Karpas-422 (cell line): ENCODE measurements around the gene BICD1. TPM values are rescaled to one million over a fixed set of nuclear protein-coding genes. Genes with fewer than 3 reads are reported as not detected.

Experiments used
- DNase-seq: peaks from one replicate; pipeline ENCODE4 v3.0.0-alpha.2; 2015
- H2AFZ ChIP-seq: fragments of 200-600 bp; sonication (generic); 2 replicates; pipeline ENCODE4 v1.6.1; 2014; ENCODE audit warnings: antibody characterized with exemption, low read length, mixed read lengths
- H3K27ac ChIP-seq: fragments of 200-600 bp; sonication (generic); 2 replicates; pipeline ENCODE4 v1.5.1; 2014; ENCODE audit warnings: mild to moderate bottlenecking, low read length, moderate library complexity
- H3K27me3 ChIP-seq: fragments of 200-600 bp; sonication (generic); 2 replicates; pipeline ENCODE4 v1.6.1; 2014; ENCODE audit warnings: low read length, mixed read lengths
- H3K36me3 ChIP-seq: fragments of 200-600 bp; sonication (generic); 2 replicates; pipeline ENCODE4 v1.6.1; 2014; ENCODE audit warnings: low read length, mixed read lengths; ENCODE audit not compliant: insufficient read depth
- H3K4me1 ChIP-seq: fragments of 200-600 bp; sonication (generic); 2 replicates; pipeline ENCODE4 v1.6.1; 2014; ENCODE audit warnings: mild to moderate bottlenecking, low read length, mixed read lengths
- H3K4me2 ChIP-seq: fragments of 200-600 bp; sonication (generic); 2 replicates; pipeline ENCODE4 v1.6.1; 2014; ENCODE audit warnings: low read length, low read depth, mild to moderate bottlenecking; ENCODE audit not compliant: poor library complexity, severe bottlenecking
- H3K4me3 ChIP-seq: fragments of 200-600 bp; sonication (generic); 2 replicates; pipeline ENCODE4 v1.5.1; 2014; ENCODE audit warnings: mild to moderate bottlenecking, antibody characterized with exemption, low read length, mixed read lengths
- H3K79me2 ChIP-seq: fragments of 200-600 bp; sonication (generic); 2 replicates; pipeline ENCODE4 v1.6.1; 2014; ENCODE audit warnings: mild to moderate bottlenecking, low read length, mixed read lengths
- H3K9ac ChIP-seq: fragments of 200-600 bp; sonication (generic); 2 replicates; pipeline ENCODE4 v1.6.0; 2014; ENCODE audit warnings: low read length
- H3K9me2 ChIP-seq: fragments of 200-600 bp; sonication (generic), shearing (Covaris generic); replicated peaks from 2 replicates; pipeline ENCODE4 v1.6.0; 2014; ENCODE audit warnings: mild to moderate bottlenecking, low read length, moderate library complexity; ENCODE audit not compliant: insufficient read depth
- H3K9me3 ChIP-seq: fragments of 300-700, 200-600 bp; sonication (generic); 2 replicates; pipeline ENCODE4 v1.6.1; 2014; ENCODE audit warnings: low read length, mixed read lengths
- H4K20me1 ChIP-seq: fragments of 200-600 bp; sonication (generic); 2 replicates; pipeline ENCODE4 v1.6.1; 2014; ENCODE audit warnings: mild to moderate bottlenecking, antibody characterized with exemption, low read length, low read depth; ENCODE audit not compliant: insufficient read depth
- total RNA-seq: library from RNA; depleted of rRNA; stranded (reverse); fragments of >200 nt; shearing (Covaris generic); gene quantifications from 2 replicates; pipeline ENCODE4 v1.2.3, GENCODE V29; 2014; ENCODE audit warnings: low replicate concordance

BICD1 gene
- total RNA-seq, 1 experiment from 2014 or later, result 55.7 TPM

DNA sequence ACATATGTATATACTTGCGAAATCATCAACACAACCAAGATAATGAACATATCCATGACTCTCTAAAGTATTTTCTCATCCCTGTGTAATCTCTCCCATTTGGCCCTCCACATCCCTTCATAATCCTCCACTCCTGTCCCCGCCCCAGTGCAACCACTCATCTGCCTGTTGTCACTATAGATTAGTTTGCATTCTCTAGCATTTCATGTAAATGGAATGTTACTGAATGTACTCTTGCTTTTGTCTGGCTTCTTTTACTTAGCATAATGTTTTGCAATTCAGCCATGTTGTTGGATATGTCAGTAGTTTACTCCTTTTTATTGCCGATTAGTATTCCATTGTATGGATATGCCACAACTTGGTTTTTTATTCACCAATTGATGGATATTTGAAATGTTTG lies 99.1 kb downstream of the BICD1 start:
- DNase-seq, result no peak
- no peaks in the 10 kb centered on the region; the same call in 1 of the 2 replicates for H3K36me3 ChIP-seq
- no peak overlapping the region for H3K4me3 ChIP-seq
- H3K9me3 ChIP-seq, result no peaks in the 10 kb centered on the region
- no peaks in the 10 kb centered on the region for H3K27me3 ChIP-seq
- H3K4me2 ChIP-seq, result no peak overlapping the region
- no peaks in the 10 kb centered on the region for H3K9me2 ChIP-seq
- no peak overlapping the region for H3K27ac ChIP-seq
- H3K79me2 ChIP-seq, result peaks cover 89% of the 10 kb centered on the region
- H4K20me1 ChIP-seq, result no peaks in the 10 kb centered on the region
- peaks cover 38% of the 10 kb centered on the region for H3K4me1 ChIP-seq
- no peak overlapping the region for H3K9ac ChIP-seq
- no peak overlapping the region for H2AFZ ChIP-seq

GRCh38 chr12:32208355-32208754 lies 101.7 kb downstream of the BICD1 start:
- no peak for DNase-seq
- no peaks in the 10 kb centered on the region for H4K20me1 ChIP-seq
- no peaks in the 10 kb centered on the region for H3K9me3 ChIP-seq
- no peak overlapping the region for H3K4me2 ChIP-seq
- peak overlapping the region; percentile 30 for H3K27ac ChIP-seq
- no peak overlapping the region for H2AFZ ChIP-seq
- H3K36me3 ChIP-seq, result no peaks in the 10 kb centered on the region; the same call in 1 of the 2 replicates
- H3K4me1 ChIP-seq, result peaks cover 49% of the 10 kb centered on the region
- H3K4me3 ChIP-seq, result no peak overlapping the region
- H3K9ac ChIP-seq, result no peak overlapping the region
- peaks cover 95% of the 10 kb centered on the region for H3K79me2 ChIP-seq
- H3K9me2 ChIP-seq, result no peaks in the 10 kb centered on the region
- no peaks in the 10 kb centered on the region for H3K27me3 ChIP-seq

DNA sequence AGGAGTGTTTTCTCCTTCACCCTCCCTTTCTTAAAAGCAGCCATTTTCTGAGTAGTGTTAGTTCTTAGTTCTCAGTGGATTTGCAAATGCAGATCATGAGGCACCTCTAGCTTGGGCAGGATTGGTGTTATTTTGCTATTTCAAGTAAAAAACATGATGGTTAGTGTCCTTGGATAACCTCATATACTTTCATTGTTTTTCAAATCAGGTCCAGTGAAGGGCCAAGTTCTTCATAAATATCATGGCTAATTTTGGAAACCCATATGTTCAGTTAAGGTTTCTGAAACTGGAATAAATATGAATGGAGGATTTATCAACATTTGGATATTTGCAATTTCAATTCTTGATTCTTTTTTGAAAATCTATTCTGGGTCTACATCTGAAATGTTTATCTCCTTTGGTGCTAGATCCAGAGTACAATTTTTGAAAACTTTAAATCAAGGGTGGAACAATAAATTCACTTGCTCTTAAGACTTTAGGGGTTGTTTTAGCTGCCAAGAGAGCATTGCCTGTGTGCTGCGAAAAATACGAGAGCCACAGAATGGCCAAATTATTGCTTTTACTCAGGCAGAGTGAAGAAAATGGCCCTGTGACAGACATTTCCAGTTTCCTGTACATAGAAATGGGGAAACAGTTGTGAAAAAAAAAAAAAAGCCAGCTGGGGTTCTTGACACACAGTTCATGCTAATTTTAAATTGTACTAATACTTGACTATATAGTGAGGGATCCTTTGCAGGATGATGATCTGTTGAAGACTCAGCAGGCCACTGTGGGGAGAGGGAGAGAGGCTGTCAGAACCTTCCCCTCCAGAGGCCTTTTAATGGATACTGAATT lies 104.6 kb downstream of the BICD1 start:
- no peak overlapping the region for H2AFZ ChIP-seq
- no peaks in the 10 kb centered on the region for H3K9me2 ChIP-seq
- peaks cover 4% of the 10 kb centered on the region; the same call in 1 of the 2 replicates for H3K36me3 ChIP-seq
- H3K4me2 ChIP-seq, result peak overlapping the region; percentile 6
- peaks cover 49% of the 10 kb centered on the region for H3K4me1 ChIP-seq
- H3K27me3 ChIP-seq, result no peaks in the 10 kb centered on the region
- H3K27ac ChIP-seq, result peak overlapping the region; percentile 53
- no peak overlapping the region for H3K4me3 ChIP-seq
- no peaks in the 10 kb centered on the region for H4K20me1 ChIP-seq
- no peak overlapping the region for H3K9ac ChIP-seq
- no peaks in the 10 kb centered on the region for H3K9me3 ChIP-seq
- no peak for DNase-seq
- H3K79me2 ChIP-seq, result peaks cover 94% of the 10 kb centered on the region

DNA sequence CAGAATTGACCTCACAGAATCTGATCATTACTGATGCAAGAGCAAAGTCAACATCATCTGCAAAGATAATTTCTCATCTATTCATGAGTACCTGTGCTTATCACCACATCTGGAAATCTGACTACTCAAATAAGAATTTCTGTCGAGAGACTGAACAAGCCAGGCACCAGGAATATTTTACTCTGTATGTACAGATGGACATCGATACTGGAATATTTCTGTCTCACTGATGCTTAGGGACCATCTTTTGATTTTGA lies 105.2 kb downstream of the BICD1 start:
- H3K9me3 ChIP-seq, result no peaks in the 10 kb centered on the region
- H3K9ac ChIP-seq, result no peak overlapping the region
- H3K79me2 ChIP-seq, result peaks cover 94% of the 10 kb centered on the region
- DNase-seq, result no peak
- no peaks in the 10 kb centered on the region for H3K27me3 ChIP-seq
- no peaks in the 10 kb centered on the region for H4K20me1 ChIP-seq
- peaks cover 9% of the 10 kb centered on the region; the same call in 1 of the 2 replicates for H3K36me3 ChIP-seq
- no peaks in the 10 kb centered on the region for H3K9me2 ChIP-seq
- H3K4me2 ChIP-seq, result no peak overlapping the region
- peaks cover 46% of the 10 kb centered on the region for H3K4me1 ChIP-seq
- no peak overlapping the region for H2AFZ ChIP-seq
- peak overlapping the region; percentile 53; the same call in 1 of the 2 replicates for H3K27ac ChIP-seq
- H3K4me3 ChIP-seq, result no peak overlapping the region

DNA sequence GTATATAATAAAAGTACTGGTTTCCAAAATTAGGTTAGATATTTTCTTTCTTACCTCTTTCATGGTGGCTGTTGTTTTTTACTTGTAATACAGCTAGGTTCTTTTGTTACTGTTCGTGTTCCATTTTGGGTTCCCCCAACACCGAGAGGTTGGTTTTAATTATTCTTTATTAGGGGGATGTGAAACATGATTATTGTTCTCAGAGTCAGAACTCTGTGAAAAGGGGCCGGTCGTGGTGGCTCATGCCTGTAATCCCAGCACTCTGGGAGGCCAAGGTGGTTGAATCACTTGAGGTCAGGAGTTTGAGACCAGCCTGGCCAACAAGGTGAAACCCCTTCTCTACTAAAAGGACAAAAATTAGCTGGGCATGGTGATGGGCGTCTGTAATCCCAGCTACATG lies 108.1 kb downstream of the BICD1 start:
- Histone ChIP-seq H3K4me2 (no peak overlapping the region), H2AFZ (no peak overlapping the region), H3K4me1 (peaks cover 30% of the 10 kb centered on the region), H3K27me3 (no peaks in the 10 kb centered on the region), H3K9me3 (no peaks in the 10 kb centered on the region), H3K9ac (no peak overlapping the region), H3K9me2 (no peaks in the 10 kb centered on the region), H3K79me2 (peaks cover 92% of the 10 kb centered on the region), H4K20me1 (no peaks in the 10 kb centered on the region), H3K36me3 (peaks cover 36% of the 10 kb centered on the region), H3K4me3 (no peak overlapping the region), H3K27ac (no peak overlapping the region)
- DNase-seq, result no peak

DNA sequence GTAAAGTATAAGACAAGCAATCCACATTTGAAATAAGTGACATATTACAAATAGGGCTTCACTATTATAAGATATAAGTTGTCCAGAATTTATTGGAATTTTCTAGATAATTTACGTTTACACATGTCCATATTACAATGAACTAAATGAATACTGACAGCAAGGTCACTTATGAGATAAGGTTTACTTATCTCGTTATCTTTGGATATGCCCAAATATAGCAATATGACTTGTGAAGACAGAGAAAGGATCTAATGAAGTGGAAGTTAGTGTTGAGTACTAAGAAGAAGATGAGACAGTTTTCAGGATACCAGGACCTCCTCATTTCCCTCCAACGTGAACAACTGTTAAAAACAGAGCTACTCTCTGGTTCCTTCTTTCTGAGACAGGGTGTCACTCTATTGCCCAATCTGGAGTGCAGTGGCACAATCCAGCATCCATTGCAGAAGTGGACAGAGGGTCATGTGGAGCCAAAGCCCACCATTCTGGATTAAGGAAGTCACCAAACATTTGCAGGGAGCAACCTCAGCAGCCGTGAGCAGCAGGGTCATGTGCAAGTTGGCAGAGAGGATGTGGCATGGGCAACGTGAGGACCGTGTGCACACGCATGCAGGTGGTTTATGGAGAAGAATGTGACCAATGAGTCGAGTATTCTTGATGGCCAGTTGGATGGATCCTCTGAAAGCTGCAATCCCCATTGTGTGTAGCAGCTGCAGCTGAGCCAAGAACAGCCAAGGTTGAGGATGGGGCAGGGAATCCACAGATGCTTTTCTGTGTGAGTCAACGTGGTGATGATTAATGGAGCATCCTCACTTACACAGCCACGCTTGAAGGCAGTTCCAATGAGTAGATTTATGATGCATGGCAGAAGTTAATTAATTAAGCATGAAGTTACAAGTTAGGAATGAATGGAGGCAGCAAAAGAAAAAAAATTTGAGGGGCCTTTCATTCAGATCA lies 111.0 kb downstream of the BICD1 start:
- DNase-seq, result no peak

GRCh38 chr12:32223941-32224340 lies 117.3 kb downstream of the BICD1 start:
- no peak overlapping the region for H3K4me2 ChIP-seq
- no peaks in the 10 kb centered on the region for H3K27me3 ChIP-seq
- peaks cover 57% of the 10 kb centered on the region for H3K79me2 ChIP-seq
- no peak overlapping the region for H3K9ac ChIP-seq
- no peaks in the 10 kb centered on the region for H3K9me2 ChIP-seq
- H4K20me1 ChIP-seq, result no peaks in the 10 kb centered on the region
- H3K9me3 ChIP-seq, result no peaks in the 10 kb centered on the region
- DNase-seq, result no peak
- no peak overlapping the region for H3K27ac ChIP-seq
- H3K4me1 ChIP-seq, result peaks cover 9% of the 10 kb centered on the region
- no peak overlapping the region for H3K4me3 ChIP-seq
- peaks cover 16% of the 10 kb centered on the region for H3K36me3 ChIP-seq
- no peak overlapping the region for H2AFZ ChIP-seq

More for the DNA sequence above, 111.0 kb downstream of the BICD1 start:
- no peak overlapping the region for H3K4me3 ChIP-seq
- H3K27ac ChIP-seq, result 0 out of 2 replicates have a peak overlapping the region, but pooled peaks have one; percentile 19
- peaks cover 73% of the 10 kb centered on the region for H3K79me2 ChIP-seq
- no peaks in the 10 kb centered on the region for H4K20me1 ChIP-seq
- H3K36me3 ChIP-seq, result peaks cover 36% of the 10 kb centered on the region
- peaks cover 11% of the 10 kb centered on the region for H3K4me1 ChIP-seq
- H3K9me3 ChIP-seq, result no peaks in the 10 kb centered on the region
- no peaks in the 10 kb centered on the region for H3K27me3 ChIP-seq
- H3K4me2 ChIP-seq, result no peak overlapping the region
- no peaks in the 10 kb centered on the region for H3K9me2 ChIP-seq
- no peak overlapping the region for H3K9ac ChIP-seq
- H2AFZ ChIP-seq, result no peak overlapping the region

GRCh38 chr12:32226768-32227167 lies 120.1 kb downstream of the BICD1 start:
- no peak overlapping the region for H3K4me2 ChIP-seq
- H3K36me3 ChIP-seq, result peaks cover 10% of the 10 kb centered on the region; the same call in 1 of the 2 replicates
- no peak overlapping the region for H3K9ac ChIP-seq
- peaks cover 33% of the 10 kb centered on the region for H3K4me1 ChIP-seq
- no peaks in the 10 kb centered on the region for H3K9me3 ChIP-seq
- H3K79me2 ChIP-seq, result peaks cover 69% of the 10 kb centered on the region
- no peak for DNase-seq
- H3K27me3 ChIP-seq, result no peaks in the 10 kb centered on the region
- no peak overlapping the region for H2AFZ ChIP-seq
- no peaks in the 10 kb centered on the region for H4K20me1 ChIP-seq
- H3K4me3 ChIP-seq, result no peak overlapping the region
- H3K27ac ChIP-seq, result no peak overlapping the region
- no peaks in the 10 kb centered on the region for H3K9me2 ChIP-seq
